Measurements from ENCODE around the gene SGPL1. TPM values are rescaled to one million over a fixed set of nuclear protein-coding genes. Genes with fewer than 3 reads are reported as not detected.
A peak's percentile ranks its signal among the peaks of the same experiment; 100 is the strongest.
"Not testable (repeated sequence)": the region's sequence is repeated elsewhere in the genome, so short reads cannot be mapped to it uniquely, and the experiment has no call there.

Gene SGPL1, protein sequence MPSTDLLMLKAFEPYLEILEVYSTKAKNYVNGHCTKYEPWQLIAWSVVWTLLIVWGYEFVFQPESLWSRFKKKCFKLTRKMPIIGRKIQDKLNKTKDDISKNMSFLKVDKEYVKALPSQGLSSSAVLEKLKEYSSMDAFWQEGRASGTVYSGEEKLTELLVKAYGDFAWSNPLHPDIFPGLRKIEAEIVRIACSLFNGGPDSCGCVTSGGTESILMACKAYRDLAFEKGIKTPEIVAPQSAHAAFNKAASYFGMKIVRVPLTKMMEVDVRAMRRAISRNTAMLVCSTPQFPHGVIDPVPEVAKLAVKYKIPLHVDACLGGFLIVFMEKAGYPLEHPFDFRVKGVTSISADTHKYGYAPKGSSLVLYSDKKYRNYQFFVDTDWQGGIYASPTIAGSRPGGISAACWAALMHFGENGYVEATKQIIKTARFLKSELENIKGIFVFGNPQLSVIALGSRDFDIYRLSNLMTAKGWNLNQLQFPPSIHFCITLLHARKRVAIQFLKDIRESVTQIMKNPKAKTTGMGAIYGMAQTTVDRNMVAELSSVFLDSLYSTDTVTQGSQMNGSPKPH
- total RNA-seq: 10 to 100 TPM; 53.8 to 60.6 TPM
- 10 to 100 TPM; 47.5 to 58.7 (median 52.6) TPM for polyA plus RNA-seq (ENCODE audit: insufficient read length in 6 of 6)
- long read RNA-seq, donor 1, full-length matches to known transcripts: 5 of 317 reads
- long read RNA-seq, donor 1, partial matches to known transcripts: 300 of 317 reads
- long read RNA-seq, donor 1, other reads (novel, unspliced or antisense): 12 of 317 reads
- long read RNA-seq, donor 2, full-length matches to known transcripts: 6 of 394 reads
- long read RNA-seq, donor 2, partial matches to known transcripts: 370 of 394 reads
- long read RNA-seq, donor 2, other reads (novel, unspliced or antisense): 18 of 394 reads
- long read RNA-seq, donor 3, full-length matches to known transcripts: 3 of 359 reads
- long read RNA-seq, donor 3, partial matches to known transcripts: 356 of 359 reads
- long read RNA-seq, donor 3, other reads (novel, unspliced or antisense): 0 of 359 reads
- long read RNA-seq, donor 4, full-length matches to known transcripts: 1 of 4 reads
- long read RNA-seq, donor 4, partial matches to known transcripts: 1 of 4 reads
- long read RNA-seq, donor 4, other reads (novel, unspliced or antisense): 2 of 4 reads
- long read RNA-seq, donor 5, full-length matches to known transcripts: 1 of 259 reads
- long read RNA-seq, donor 5, partial matches to known transcripts: 258 of 259 reads
- long read RNA-seq, donor 5, other reads (novel, unspliced or antisense): 0 of 259 reads
- long read RNA-seq, donor 6, full-length matches to known transcripts: 3 of 159 reads
- long read RNA-seq, donor 6, partial matches to known transcripts: 147 of 159 reads
- long read RNA-seq, donor 6, other reads (novel, unspliced or antisense): 9 of 159 reads
- long read RNA-seq, donor 7, full-length matches to known transcripts: 3 of 124 reads
- long read RNA-seq, donor 7, partial matches to known transcripts: 35 of 124 reads
- long read RNA-seq, donor 7, other reads (novel, unspliced or antisense): 86 of 124 reads
- long read RNA-seq, donor 8, full-length matches to known transcripts: 5 of 166 reads
- long read RNA-seq, donor 8, partial matches to known transcripts: 154 of 166 reads
- long read RNA-seq, donor 8, other reads (novel, unspliced or antisense): 7 of 166 reads
- long read RNA-seq, donor 9: 0 reads
- long read RNA-seq, donor 10, full-length matches to known transcripts: 1 of 3 reads
- long read RNA-seq, donor 10, partial matches to known transcripts: 1 of 3 reads
- long read RNA-seq, donor 10, other reads (novel, unspliced or antisense): 1 of 3 reads
- long read RNA-seq, donor 11, full-length matches to known transcripts: 1 of 216 reads
- long read RNA-seq, donor 11, partial matches to known transcripts: 206 of 216 reads
- long read RNA-seq, donor 11, other reads (novel, unspliced or antisense): 9 of 216 reads
- long read RNA-seq, donor 12, partial matches to known transcripts: 276 of 287 reads
- long read RNA-seq, donor 12, other reads (novel, unspliced or antisense): 11 of 287 reads

DNA sequence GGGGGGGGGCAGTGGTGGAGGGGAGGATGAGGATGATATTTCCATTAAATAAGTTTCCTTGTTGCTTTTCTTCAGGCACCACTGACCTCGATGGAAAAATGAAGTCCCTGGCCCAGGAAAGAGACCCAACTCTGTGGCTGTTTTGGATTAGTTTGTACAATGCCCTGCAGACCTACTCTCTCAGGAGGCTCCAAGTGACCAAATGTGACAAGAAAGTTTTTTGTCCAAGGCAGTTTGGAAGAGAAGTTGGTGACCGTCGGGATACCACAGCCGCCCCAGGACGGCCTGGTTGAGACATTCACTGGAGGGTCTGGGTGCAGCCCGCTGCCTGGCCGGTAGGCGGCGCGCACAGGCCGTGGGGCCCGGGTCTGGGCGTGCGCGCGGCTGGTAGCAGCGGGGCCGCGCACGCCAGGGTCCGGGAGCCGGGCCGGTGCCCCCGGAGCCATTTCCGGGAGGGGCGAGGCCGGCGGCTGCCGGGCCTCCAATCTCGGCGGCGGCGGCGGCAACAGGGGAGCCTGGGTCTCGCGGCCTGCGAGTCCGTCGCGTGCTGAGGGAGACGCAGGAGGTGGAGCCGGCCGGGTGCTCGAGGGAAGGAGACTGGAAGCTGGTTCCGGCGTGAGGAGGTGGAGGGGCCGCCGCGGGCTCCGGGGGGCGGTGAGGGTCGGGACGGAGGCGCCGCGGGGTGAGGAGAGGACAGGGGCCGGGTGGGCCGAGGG lies at the start of gene SGPL1:
Gene SGPL1, plus strand, starts transcription at position 445 of the 716 bp plus-strand sequence. CDS start 906 bp downstream, outside the sequence.
- Histone ChIP-seq H3K4me3 (peak within 1 kb of the TSS; percentile 53 to 57), H3K27ac (peak within 1 kb of the TSS; percentile 86 to 91), H3K36me3 (peaks cover 0 to 10% of the 10 kb centered on the region in 2 donors), H3K27me3 (no peaks in the 10 kb centered on the region), H3K9me3 (no peaks in the 10 kb centered on the region), H3K4me1 (peaks cover 3 to 25% of the 10 kb centered on the region in 2 donors)
- intact Hi-C loops (cut with DNase I): no loop called here
- ATAC-seq (peak; percentile 97), DNase-seq (peak; percentile 83 to 97 (median 87))
- TF ChIP-seq, protein P1, sequence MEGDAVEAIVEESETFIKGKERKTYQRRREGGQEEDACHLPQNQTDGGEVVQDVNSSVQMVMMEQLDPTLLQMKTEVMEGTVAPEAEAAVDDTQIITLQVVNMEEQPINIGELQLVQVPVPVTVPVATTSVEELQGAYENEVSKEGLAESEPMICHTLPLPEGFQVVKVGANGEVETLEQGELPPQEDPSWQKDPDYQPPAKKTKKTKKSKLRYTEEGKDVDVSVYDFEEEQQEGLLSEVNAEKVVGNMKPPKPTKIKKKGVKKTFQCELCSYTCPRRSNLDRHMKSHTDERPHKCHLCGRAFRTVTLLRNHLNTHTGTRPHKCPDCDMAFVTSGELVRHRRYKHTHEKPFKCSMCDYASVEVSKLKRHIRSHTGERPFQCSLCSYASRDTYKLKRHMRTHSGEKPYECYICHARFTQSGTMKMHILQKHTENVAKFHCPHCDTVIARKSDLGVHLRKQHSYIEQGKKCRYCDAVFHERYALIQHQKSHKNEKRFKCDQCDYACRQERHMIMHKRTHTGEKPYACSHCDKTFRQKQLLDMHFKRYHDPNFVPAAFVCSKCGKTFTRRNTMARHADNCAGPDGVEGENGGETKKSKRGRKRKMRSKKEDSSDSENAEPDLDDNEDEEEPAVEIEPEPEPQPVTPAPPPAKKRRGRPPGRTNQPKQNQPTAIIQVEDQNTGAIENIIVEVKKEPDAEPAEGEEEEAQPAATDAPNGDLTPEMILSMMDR (IDR thresholded peaks at IDR 0.05): peak; percentile 98 to 99

DNA sequence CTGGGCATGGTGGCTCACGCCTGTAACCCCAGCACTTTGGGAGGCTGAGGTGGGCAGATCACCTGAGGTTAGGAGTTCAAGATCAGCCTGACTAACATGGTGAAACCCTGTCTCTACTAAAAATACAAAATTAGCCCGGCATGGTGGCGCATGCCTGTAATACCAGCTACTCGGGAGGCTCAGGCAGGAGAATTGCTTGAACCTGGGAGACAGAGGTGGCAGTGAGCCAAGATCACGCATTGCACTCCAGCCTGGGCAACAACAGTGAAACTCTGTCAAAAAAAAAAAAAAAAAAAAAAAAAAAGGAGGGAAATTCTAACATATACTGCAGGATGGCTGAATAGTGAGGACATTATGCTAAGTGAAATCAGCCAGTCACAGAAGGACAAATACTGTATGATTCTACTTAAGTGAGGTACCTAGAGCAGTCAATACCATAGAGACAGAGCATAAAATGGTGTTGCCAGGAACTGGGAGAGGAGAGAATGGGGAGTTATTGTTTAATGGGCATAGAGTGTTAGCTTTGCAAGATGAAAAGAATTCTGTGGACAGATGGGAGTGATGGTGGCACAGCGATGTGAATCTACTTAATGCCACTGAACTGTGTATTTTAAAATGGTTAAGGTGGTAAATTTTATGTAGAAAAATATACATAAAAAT lies 47.6 kb upstream of the SGPL1 start:
- not testable (repeated sequence) for H3K27ac ChIP-seq, H3K4me3 ChIP-seq, DNase-seq, ATAC-seq, H3K4me1 ChIP-seq, H3K27me3 ChIP-seq, H3K36me3 ChIP-seq
- H3K9me3 ChIP-seq: peaks cover 0 to 10% of the 10 kb centered on the region in 2 donors
- intact Hi-C loops (cut with DNase I): loop anchor here in 1 of 2 donors (10.0 kb wide), 1 partner anchor 213 kb away; no protein-coding TSS in a partner anchor

DNA sequence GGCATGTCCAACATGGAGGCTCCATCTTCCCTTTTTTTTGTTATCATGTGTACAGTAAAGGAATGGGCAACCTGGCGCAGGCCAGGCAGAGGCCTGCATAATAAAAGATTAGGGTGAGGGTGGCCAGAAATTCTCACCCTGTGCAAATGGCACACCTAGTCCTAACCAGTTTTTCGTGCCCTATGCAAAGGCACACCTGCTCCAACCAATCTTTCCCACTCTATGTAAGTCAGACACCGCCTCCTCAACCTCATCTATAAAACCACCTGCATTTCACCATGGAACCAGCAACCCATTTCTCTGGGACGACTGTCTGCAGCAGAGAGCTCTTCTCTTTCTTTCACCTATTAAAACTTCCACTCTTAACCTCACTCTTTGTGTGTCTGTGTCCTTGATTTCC lies 46.6 kb upstream of the SGPL1 start:
- no peak for ATAC-seq
- Histone ChIP-seq H3K9me3 (peaks cover 0 to 10% of the 10 kb centered on the region in 2 donors), H3K27me3 (no peaks in the 10 kb centered on the region), H3K27ac (no peak overlapping the region), H3K4me3 (no peak overlapping the region), H3K4me1 (no peaks in the 10 kb centered on the region), H3K36me3 (no peaks in the 10 kb centered on the region)
- intact Hi-C loops (cut with DNase I): loop anchor here in 1 of 2 donors (10.0 kb wide), 1 partner anchor 214 kb away; no protein-coding TSS in a partner anchor
- DNase-seq: no peak
- TF ChIP-seq, protein P1 (IDR thresholded peaks at IDR 0.05): no peak

DNA sequence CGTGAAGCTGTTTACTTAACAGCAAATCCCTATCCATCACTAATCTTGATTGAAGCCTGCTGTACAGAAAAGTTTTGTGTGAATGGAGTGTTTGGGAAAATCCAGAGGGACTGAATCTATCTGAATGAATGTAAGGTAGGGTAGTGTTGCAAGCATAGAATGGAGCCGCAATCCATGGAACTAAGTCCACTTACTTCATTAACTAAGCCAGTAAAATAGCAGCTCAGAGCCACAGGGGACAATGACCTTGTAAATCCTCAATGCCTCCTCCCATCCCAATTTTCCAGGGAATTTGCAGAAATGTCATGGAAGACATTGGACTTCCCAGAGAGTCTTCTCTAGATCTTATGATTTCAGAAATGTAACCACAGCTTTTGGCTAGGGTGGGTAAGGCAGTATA lies 45.7 kb upstream of the SGPL1 start:
- ATAC-seq (no peak), DNase-seq (no peak)
- H3K4me1 ChIP-seq: no peaks in the 10 kb centered on the region
- TF ChIP-seq, protein P1 (IDR thresholded peaks at IDR 0.05): no peak
- no peaks in the 10 kb centered on the region for H3K27me3 ChIP-seq
- peaks cover 0 to 10% of the 10 kb centered on the region in 2 donors for H3K9me3 ChIP-seq
- H3K4me3 ChIP-seq: no peak overlapping the region
- H3K36me3 ChIP-seq: no peaks in the 10 kb centered on the region
- intact Hi-C loops (cut with DNase I): no loop called here
- no peak overlapping the region for H3K27ac ChIP-seq

DNA sequence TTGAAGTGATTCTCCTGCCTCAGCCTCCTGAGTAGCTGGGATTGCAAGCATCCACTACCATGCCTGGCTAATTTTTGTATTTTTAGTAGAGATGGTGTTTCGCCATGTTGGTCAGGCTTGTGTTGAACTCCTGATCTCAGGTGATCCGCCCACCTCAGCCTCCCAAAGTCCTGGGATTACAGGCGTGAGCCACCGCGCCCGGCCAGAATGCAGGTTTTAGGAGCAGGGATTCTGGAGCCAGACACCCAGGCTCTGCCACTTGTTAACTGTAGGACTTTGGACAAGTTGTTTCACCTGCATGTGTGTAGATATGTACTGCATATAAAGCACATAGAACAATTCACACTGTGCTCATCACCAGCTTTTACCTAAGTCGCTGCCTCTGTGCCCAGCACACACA lies 45.2 kb upstream of the SGPL1 start:
- H3K4me3 ChIP-seq; DNase-seq; H3K27me3 ChIP-seq; H3K27ac ChIP-seq; H3K9me3 ChIP-seq; H3K36me3 ChIP-seq; H3K4me1 ChIP-seq; ATAC-seq; intact Hi-C loops (cut with DNase I): not testable (repeated sequence)
